ENCODE measurements around the gene C17orf75. TPM values are rescaled to one million over a fixed set of nuclear protein-coding genes. Genes with fewer than 3 reads are reported as not detected.

C17orf75 gene
- total and polyA plus RNA-seq, 4 donors = 4.7 to 10.1 (median 7.6) TPM

DNA sequence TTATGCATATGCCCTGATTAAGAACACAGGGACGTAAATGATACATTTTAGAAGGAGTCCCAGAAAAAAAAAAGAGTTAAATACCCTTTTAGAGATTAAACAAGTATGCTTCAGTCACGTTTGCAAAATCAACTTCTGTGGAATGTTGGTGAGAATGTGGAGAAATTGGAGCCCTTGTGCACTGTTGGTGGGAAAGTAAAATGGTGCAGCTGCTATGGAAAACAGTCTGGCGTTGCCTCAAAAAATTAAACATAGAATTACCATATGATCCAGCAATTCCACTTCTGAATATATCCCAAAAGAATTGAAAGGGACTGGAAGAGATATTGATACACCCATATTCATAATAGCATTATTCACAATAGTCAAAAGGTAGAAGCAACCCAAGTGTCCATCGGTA, 49.9 kb downstream of the C17orf75 start:
- DNase-seq (ENCODE audit: low spot score) = no peak
- TF ChIP-seq SP1 (IDR thresholded peaks at IDR 0.05) (no peak), YY1 (IDR thresholded peaks at IDR 0.05) (no peak), ATF3 (IDR thresholded peaks at IDR 0.05) (no peak), RXRA (IDR thresholded peaks at IDR 0.05) (no peak), EGR1 (IDR thresholded peaks at IDR 0.05; ENCODE audit: low read depth in 2 of 2) (no peak), RAD21 (IDR thresholded peaks at IDR 0.05) (no peak), FOXA1 (IDR thresholded peaks at IDR 0.05) (no peak), REST (IDR thresholded peaks at IDR 0.05) (no peak), HNF4A (conservative IDR thresholded peaks at IDR 0.05) (no peak), MAX (IDR thresholded peaks at IDR 0.05) (no peak), HNF4G (IDR thresholded peaks at IDR 0.05) (no peak)
- TF ChIP-seq, protein P1, sequence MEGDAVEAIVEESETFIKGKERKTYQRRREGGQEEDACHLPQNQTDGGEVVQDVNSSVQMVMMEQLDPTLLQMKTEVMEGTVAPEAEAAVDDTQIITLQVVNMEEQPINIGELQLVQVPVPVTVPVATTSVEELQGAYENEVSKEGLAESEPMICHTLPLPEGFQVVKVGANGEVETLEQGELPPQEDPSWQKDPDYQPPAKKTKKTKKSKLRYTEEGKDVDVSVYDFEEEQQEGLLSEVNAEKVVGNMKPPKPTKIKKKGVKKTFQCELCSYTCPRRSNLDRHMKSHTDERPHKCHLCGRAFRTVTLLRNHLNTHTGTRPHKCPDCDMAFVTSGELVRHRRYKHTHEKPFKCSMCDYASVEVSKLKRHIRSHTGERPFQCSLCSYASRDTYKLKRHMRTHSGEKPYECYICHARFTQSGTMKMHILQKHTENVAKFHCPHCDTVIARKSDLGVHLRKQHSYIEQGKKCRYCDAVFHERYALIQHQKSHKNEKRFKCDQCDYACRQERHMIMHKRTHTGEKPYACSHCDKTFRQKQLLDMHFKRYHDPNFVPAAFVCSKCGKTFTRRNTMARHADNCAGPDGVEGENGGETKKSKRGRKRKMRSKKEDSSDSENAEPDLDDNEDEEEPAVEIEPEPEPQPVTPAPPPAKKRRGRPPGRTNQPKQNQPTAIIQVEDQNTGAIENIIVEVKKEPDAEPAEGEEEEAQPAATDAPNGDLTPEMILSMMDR (IDR thresholded peaks at IDR 0.05; ENCODE audit: low read depth, low read length, missing input control) = no peak
- TF ChIP-seq, protein P2, sequence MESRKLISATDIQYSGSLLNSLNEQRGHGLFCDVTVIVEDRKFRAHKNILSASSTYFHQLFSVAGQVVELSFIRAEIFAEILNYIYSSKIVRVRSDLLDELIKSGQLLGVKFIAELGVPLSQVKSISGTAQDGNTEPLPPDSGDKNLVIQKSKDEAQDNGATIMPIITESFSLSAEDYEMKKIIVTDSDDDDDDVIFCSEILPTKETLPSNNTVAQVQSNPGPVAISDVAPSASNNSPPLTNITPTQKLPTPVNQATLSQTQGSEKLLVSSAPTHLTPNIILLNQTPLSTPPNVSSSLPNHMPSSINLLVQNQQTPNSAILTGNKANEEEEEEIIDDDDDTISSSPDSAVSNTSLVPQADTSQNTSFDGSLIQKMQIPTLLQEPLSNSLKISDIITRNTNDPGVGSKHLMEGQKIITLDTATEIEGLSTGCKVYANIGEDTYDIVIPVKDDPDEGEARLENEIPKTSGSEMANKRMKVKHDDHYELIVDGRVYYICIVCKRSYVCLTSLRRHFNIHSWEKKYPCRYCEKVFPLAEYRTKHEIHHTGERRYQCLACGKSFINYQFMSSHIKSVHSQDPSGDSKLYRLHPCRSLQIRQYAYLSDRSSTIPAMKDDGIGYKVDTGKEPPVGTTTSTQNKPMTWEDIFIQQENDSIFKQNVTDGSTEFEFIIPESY (IDR thresholded peaks at IDR 0.05) = no peak
- no peak overlapping the region for H3K27ac ChIP-seq (ENCODE audit: low read depth in 1 of 2, low read length in 2 of 2)
- H3K4me3 ChIP-seq (ENCODE audit: low read depth in 1 of 3, low read length in 3 of 3) = no peak overlapping the region
- H3K9ac ChIP-seq (ENCODE audit: low read depth in 1 of 2, low read length in 2 of 2) = no peak overlapping the region
- 80% methylated on average over 4 of the region's 4 CpGs for WGBS
- no peaks in the 10 kb centered on the region for H3K9me3 ChIP-seq (ENCODE audit: control insufficient read depth in 4 of 4, low read length in 3 of 4)
- no peaks in the 10 kb centered on the region for H3K27me3 ChIP-seq (ENCODE audit: control insufficient read depth in 4 of 4, insufficient read depth in 4 of 4, low read length in 3 of 4)
- H3K4me1 ChIP-seq (ENCODE audit: control insufficient read depth in 4 of 4, insufficient read depth in 4 of 4, low read length in 3 of 4) = no peaks in the 10 kb centered on the region
- H3K36me3 ChIP-seq (ENCODE audit: control insufficient read depth in 4 of 4, insufficient read depth in 3 of 4, low read depth in 1 of 4, low read length in 3 of 4) = no peaks in the 10 kb centered on the region

DNA sequence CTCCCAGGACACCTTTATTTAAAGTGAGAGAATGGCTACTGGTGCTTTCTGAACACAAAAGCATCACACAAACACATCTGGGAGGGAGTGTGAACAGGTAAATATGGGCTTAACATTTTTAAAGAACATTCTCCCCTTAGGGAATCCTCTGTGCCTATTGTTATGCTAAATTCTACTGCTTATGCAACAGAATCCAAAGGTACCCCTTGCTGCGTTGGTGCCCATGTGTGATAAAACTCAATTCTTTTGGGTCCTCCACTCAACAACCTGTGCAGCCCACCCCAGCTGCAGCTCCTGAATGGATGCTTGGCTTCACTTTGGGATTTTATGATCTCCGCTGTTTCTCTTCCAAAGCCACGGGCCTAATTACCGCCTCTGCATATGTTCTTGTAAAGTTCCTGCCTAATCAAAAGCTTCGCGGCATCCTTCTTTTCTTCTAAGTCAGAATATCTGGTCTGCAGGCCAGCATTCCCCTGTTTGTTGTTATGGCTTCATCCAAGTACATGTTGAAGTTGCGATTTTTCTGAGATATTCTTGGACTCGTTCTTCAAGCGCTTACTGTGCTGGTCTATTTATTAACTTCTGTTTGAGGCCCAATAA, 52.4 kb downstream of the C17orf75 start:
- no peaks in the 10 kb centered on the region for H3K4me1 ChIP-seq (ENCODE audit: control insufficient read depth in 4 of 4, insufficient read depth in 4 of 4, low read length in 3 of 4)
- no peak overlapping the region for H3K9ac ChIP-seq (ENCODE audit: low read depth in 1 of 2, low read length in 2 of 2)
- H3K27ac ChIP-seq (ENCODE audit: low read depth in 1 of 2, low read length in 2 of 2) = no peak overlapping the region
- no peaks in the 10 kb centered on the region for H3K9me3 ChIP-seq (ENCODE audit: control insufficient read depth in 4 of 4, low read length in 3 of 4)
- no peaks in the 10 kb centered on the region for H3K27me3 ChIP-seq (ENCODE audit: control insufficient read depth in 4 of 4, insufficient read depth in 4 of 4, low read length in 3 of 4)
- WGBS = 91% methylated on average over 9 of the region's 9 CpGs
- no peak for TF ChIP-seq YY1 (IDR thresholded peaks at IDR 0.05)
- TF ChIP-seq EGR1 (IDR thresholded peaks at IDR 0.05; ENCODE audit: low read depth in 2 of 2) = no peak
- no peak for TF ChIP-seq HNF4G (IDR thresholded peaks at IDR 0.05)
- no peak for TF ChIP-seq HNF4A (conservative IDR thresholded peaks at IDR 0.05)
- no peaks in the 10 kb centered on the region for H3K36me3 ChIP-seq (ENCODE audit: control insufficient read depth in 4 of 4, insufficient read depth in 3 of 4, low read depth in 1 of 4, low read length in 3 of 4)
- no peak overlapping the region for H3K4me3 ChIP-seq (ENCODE audit: low read depth in 1 of 3, low read length in 3 of 3)
- no peak for DNase-seq (ENCODE audit: low spot score)

Measured in liver (tissue), 9 donors.